Measurements from ENCODE around the gene PLPPR5. TPM values are rescaled to one million over a fixed set of nuclear protein-coding genes. Genes with fewer than 3 reads are reported as not detected.

Gene PLPPR5
- total and polyA plus RNA-seq, 2 of the 8 experiments (the other 6 are each of a cell fraction or from before 2014, with no cell fraction given) = 1.9 to 5.6 TPM

DNA sequence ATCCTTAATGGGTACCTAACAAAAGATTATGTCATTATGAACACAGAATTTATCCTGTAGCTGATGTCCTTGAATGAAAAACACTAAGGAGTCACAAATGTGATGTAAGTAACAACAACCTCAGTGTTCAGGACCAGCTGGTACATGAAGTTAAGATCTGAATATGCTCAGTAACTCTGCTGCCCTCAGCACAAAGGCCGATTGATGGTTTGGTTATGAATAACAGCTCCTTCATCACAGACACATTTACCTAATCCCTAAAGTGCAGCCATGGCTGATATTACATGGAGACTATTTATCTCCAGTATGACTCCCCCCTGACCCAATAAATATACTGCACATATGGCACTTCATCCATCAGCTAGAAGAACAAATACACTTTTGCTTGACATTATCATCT, 75.2 kb downstream of the PLPPR5 start:
- Histone ChIP-seq H3K23me2 (ENCODE audit: low read depth, low read length) (no peaks in the 10 kb centered on the region; the same call in 1 of the 2 replicates), H3K27me3 (replicated peaks in 1 of 4; ENCODE audit: control insufficient read depth in 3 of 4, extremely low read depth in 1 of 4, insufficient read depth in 3 of 4, low read length in 3 of 4) (no peaks in the 10 kb centered on the region), H4K8ac (ENCODE audit: extremely low read depth, insufficient read depth, low read length) (no peak overlapping the region), H4K5ac (ENCODE audit: insufficient read length, low read depth, low read length) (no peak overlapping the region), H2BK15ac (ENCODE audit: low read length) (no peak overlapping the region), H3K9me3 (ENCODE audit: insufficient read depth in 2 of 2, low read depth in 1 of 2, low read length in 1 of 2) (no peaks in the 10 kb centered on the region), H2BK5ac (ENCODE audit: low read depth, low read length) (no peak overlapping the region), H3K14ac (ENCODE audit: insufficient read length) (no peak overlapping the region), H2AFZ (ENCODE audit: low read length) (no peak overlapping the region), H3K23ac (ENCODE audit: insufficient read length) (no peak overlapping the region), H3K79me2 (ENCODE audit: control insufficient read depth in 1 of 2, insufficient read depth in 2 of 2, low read length in 2 of 2) (no peaks in the 10 kb centered on the region), H3K27ac (ENCODE audit: low read depth, low read length) (no peak overlapping the region), H3K36me3 (ENCODE audit: control insufficient read depth in 2 of 4, insufficient read depth in 4 of 4, low read length in 3 of 4) (no peaks in the 10 kb centered on the region), H3K4me1 (replicated peaks in 1 of 4; ENCODE audit: control insufficient read depth in 3 of 4, insufficient read depth in 4 of 4, low read length in 3 of 4) (peaks cover 0 to 5% (median 0%) of the 10 kb centered on the region in 4 experiments; a peak in 2 of 7 replicates), H2BK120ac (replicated peaks; ENCODE audit: low read depth, low read length) (no peak overlapping the region), H3K56ac (replicated peaks; ENCODE audit: insufficient read length, low read depth, low read length) (no peak overlapping the region), H3K4me2 (ENCODE audit: insufficient read depth in 1 of 2, low read depth in 2 of 2, low read length in 2 of 2) (no peak overlapping the region), H3K9ac (replicated peaks in 1 of 4; ENCODE audit: extremely low read depth in 1 of 4, low read depth in 3 of 4, low read length in 3 of 4) (no peak overlapping the region), H3K79me1 (ENCODE audit: low read depth, low read length) (no peaks in the 10 kb centered on the region), H2AK5ac (ENCODE audit: low read depth, low read length) (no peak overlapping the region), H3K18ac (ENCODE audit: extremely low read depth, low read length) (no peak overlapping the region), H3K4me3 (ENCODE audit: extremely low read depth in 1 of 4, insufficient read depth in 2 of 4, low read depth in 3 of 4, low read length in 4 of 4) (no peak overlapping the region), H2BK20ac (ENCODE audit: low read length) (no peak overlapping the region), H2BK12ac (ENCODE audit: low read depth, low read length) (no peak overlapping the region), H4K20me1 (replicated peaks in 1 of 2; ENCODE audit: control insufficient read depth in 1 of 2, insufficient read depth in 2 of 2, low read length in 2 of 2) (no peaks in the 10 kb centered on the region), H3K4ac (replicated peaks; ENCODE audit: insufficient read length, low read depth, low read length) (no peak overlapping the region), H4K91ac (replicated peaks; ENCODE audit: insufficient read length, low read length) (no peak overlapping the region)
- CTCF ChIA-PET (ENCODE audit: partially characterized antibody) = interaction anchor here (1.1 kb wide), 1 partner anchor 756 kb away, joined by 4 read pairs; no protein-coding TSS in a partner anchor
- POLR2A ChIA-PET (ENCODE audit: partially characterized antibody) = no interaction called here
- WGBS, 2 experiments (ENCODE audit: extremely low coverage in 1 of 2, insufficient coverage in 1 of 2, insufficient read length in 1 of 2, insufficient replicate concordance in 2 of 2, low coverage in 1 of 2, low lambda C conversion rate in 2 of 2, missing lambda C conversion rate in 1 of 2) = 93% methylated on average over 1 of the region's 1 CpG; no CpG with 5 or more reads in 1 of the 2 experiments
- no peak for DNase-seq (ENCODE audit: low read depth in 1 of 2, low spot score in 2 of 2)
- no peak for FAIRE-seq
- TF ChIP-seq BRCA1 (IDR thresholded peaks at IDR 0.05; ENCODE audit: low read depth, low read length) (no peak), GABPA (IDR thresholded peaks at IDR 0.05; ENCODE audit: borderline replicate concordance, insufficient read depth, low read length) (no peak), JUND (IDR thresholded peaks at IDR 0.05; ENCODE audit: low read length) (no peak), TAF7 (optimal IDR thresholded peaks at IDR 0.05; ENCODE audit: borderline replicate concordance, low read depth, low read length) (no peak), CTBP2 (IDR thresholded peaks at IDR 0.05; ENCODE audit: borderline replicate concordance, insufficient read depth, insufficient read length, low read length) (no peak), RNF2 (IDR thresholded peaks at IDR 0.05; ENCODE audit: borderline replicate concordance, low read depth, low read length, missing control alignments, poor library complexity, severe bottlenecking) (no peak), CBX5 (IDR thresholded peaks at IDR 0.05; ENCODE audit: low read depth, low read length) (no peak), SIRT6 (IDR thresholded peaks at IDR 0.05; ENCODE audit: low read length) (no peak), USF2 (IDR thresholded peaks at IDR 0.05; ENCODE audit: low read length) (no peak), SP1 (IDR thresholded peaks at IDR 0.05; ENCODE audit: low read depth, low read length) (no peak), EZH2 (IDR thresholded peaks at IDR 0.05; ENCODE audit: low read depth, low read length, severe bottlenecking) (no peak)
- TF ChIP-seq, protein P1, sequence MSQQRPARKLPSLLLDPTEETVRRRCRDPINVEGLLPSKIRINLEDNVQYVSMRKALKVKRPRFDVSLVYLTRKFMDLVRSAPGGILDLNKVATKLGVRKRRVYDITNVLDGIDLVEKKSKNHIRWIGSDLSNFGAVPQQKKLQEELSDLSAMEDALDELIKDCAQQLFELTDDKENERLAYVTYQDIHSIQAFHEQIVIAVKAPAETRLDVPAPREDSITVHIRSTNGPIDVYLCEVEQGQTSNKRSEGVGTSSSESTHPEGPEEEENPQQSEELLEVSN (IDR thresholded peaks at IDR 0.05) = no peak
